ENCODE measurements around the gene CTSC. TPM values are rescaled to one million over a fixed set of nuclear protein-coding genes. Genes with fewer than 3 reads are reported as not detected.

Gene CTSC
- total RNA-seq, 1 donor from 2014 or later: 84.3 TPM

GRCh38 chr11:88358040-88358431 is 20.5 kb upstream of the CTSC start:
- DNase-seq (ENCODE audit: low read depth, low spot score): no peak
- no peak overlapping the region for H3K4me3 Mint-ChIP-seq
- no peak for TF ChIP-seq CTCF (conservative IDR thresholded peaks at IDR 0.05)
- peaks cover 8% of the 10 kb centered on the region for H3K4me1 Mint-ChIP-seq
- no peaks in the 10 kb centered on the region for H3K9me3 Mint-ChIP-seq
- no peaks in the 10 kb centered on the region for H3K27me3 Mint-ChIP-seq (ENCODE audit: low read depth)
- no peaks in the 10 kb centered on the region for H3K36me3 Mint-ChIP-seq (ENCODE audit: low read depth)
- H3K27ac Mint-ChIP-seq (ENCODE audit: unreplicated experiment): no peak overlapping the region

GRCh38 chr11:88357323-88358039 is 19.9 kb upstream of the CTSC start:
- no peaks in the 10 kb centered on the region for H3K36me3 Mint-ChIP-seq (ENCODE audit: low read depth)
- H3K4me3 Mint-ChIP-seq: no peak overlapping the region
- TF ChIP-seq CTCF (conservative IDR thresholded peaks at IDR 0.05): no peak
- no peak for DNase-seq (ENCODE audit: low read depth, low spot score)
- no peak overlapping the region for H3K27ac Mint-ChIP-seq (ENCODE audit: unreplicated experiment)
- peaks cover 8% of the 10 kb centered on the region for H3K4me1 Mint-ChIP-seq
- no peaks in the 10 kb centered on the region for H3K9me3 Mint-ChIP-seq
- H3K27me3 Mint-ChIP-seq (ENCODE audit: low read depth): no peaks in the 10 kb centered on the region

GRCh38 chr11:88355887-88356286 is 18.4 kb upstream of the CTSC start:
- Mint-ChIP-seq H3K4me3 (no peak overlapping the region), H3K27ac (ENCODE audit: unreplicated experiment) (no peak overlapping the region), H3K4me1 (peaks cover 8% of the 10 kb centered on the region), H3K27me3 (ENCODE audit: low read depth) (no peaks in the 10 kb centered on the region), H3K9me3 (no peaks in the 10 kb centered on the region), H3K36me3 (ENCODE audit: low read depth) (no peaks in the 10 kb centered on the region)
- TF ChIP-seq CTCF (conservative IDR thresholded peaks at IDR 0.05): no peak
- no peak for DNase-seq (ENCODE audit: low read depth, low spot score)

GRCh38 chr11:88354912-88355311 is 17.4 kb upstream of the CTSC start:
- no peak overlapping the region for H3K4me3 Mint-ChIP-seq
- no peaks in the 10 kb centered on the region for H3K9me3 Mint-ChIP-seq
- H3K36me3 Mint-ChIP-seq (ENCODE audit: low read depth): no peaks in the 10 kb centered on the region
- no peaks in the 10 kb centered on the region for H3K27me3 Mint-ChIP-seq (ENCODE audit: low read depth)
- no peak for DNase-seq (ENCODE audit: low read depth, low spot score)
- no peak overlapping the region for H3K27ac Mint-ChIP-seq (ENCODE audit: unreplicated experiment)
- H3K4me1 Mint-ChIP-seq: peaks cover 8% of the 10 kb centered on the region
- no peak for TF ChIP-seq CTCF (conservative IDR thresholded peaks at IDR 0.05)

GRCh38 chr11:88353835-88354496 is 16.4 kb upstream of the CTSC start:
- Mint-ChIP-seq H3K36me3 (ENCODE audit: low read depth) (no peaks in the 10 kb centered on the region), H3K4me1 (peaks cover 8% of the 10 kb centered on the region), H3K27me3 (ENCODE audit: low read depth) (no peaks in the 10 kb centered on the region)

More at GRCh38 chr11:88353835-88354496, 16.4 kb upstream of the CTSC start:
- no peak for TF ChIP-seq CTCF (conservative IDR thresholded peaks at IDR 0.05)
- Mint-ChIP-seq H3K4me3 (no peak overlapping the region), H3K9me3 (no peaks in the 10 kb centered on the region), H3K27ac (ENCODE audit: unreplicated experiment) (no peak overlapping the region)
- DNase-seq (ENCODE audit: low read depth, low spot score): no peak
